HEK293 (cell line): ENCODE data around the gene GARRE1.

Source experiments
- KLF16 ChIP-seq: fragments of 450-650 bp; formaldehyde crosslinking; IDR thresholded peaks from 2 replicates; pipeline ENCODE4 v1.5.1; 2017; ENCODE audit warnings: missing biosample characterization, missing genetic modification characterization
- KLF8 ChIP-seq: fragments of 450-650 bp; formaldehyde crosslinking; IDR thresholded peaks from 2 replicates; pipeline ENCODE4 v1.5.1; 2016; ENCODE audit warnings: missing biosample characterization, missing genetic modification characterization
- REST ChIP-seq: fragments of 450-650 bp; formaldehyde crosslinking; IDR thresholded peaks from 2 replicates; pipeline ENCODE4 v1.5.1; 2016; ENCODE audit warnings: missing biosample characterization, missing genetic modification characterization
- SCRT1 ChIP-seq: fragments of 450-650 bp; formaldehyde crosslinking; IDR thresholded peaks from 2 replicates; pipeline ENCODE4 v1.5.1; 2016; ENCODE audit warnings: missing biosample characterization, missing genetic modification characterization, borderline replicate concordance
- ZBTB17 ChIP-seq: fragments of 450-650 bp; formaldehyde crosslinking; IDR thresholded peaks from 2 replicates; pipeline ENCODE4 v1.5.1; 2016; ENCODE audit warnings: missing biosample characterization, missing genetic modification characterization
- ZBTB26 ChIP-seq: fragments of 450-650 bp; formaldehyde crosslinking; optimal IDR thresholded peaks from 2 replicates; pipeline ENCODE3; 2016; ENCODE audit warnings: missing biosample characterization, mild to moderate bottlenecking, missing genetic modification characterization
- ZFP3 ChIP-seq: fragments of 450-650 bp; formaldehyde crosslinking; IDR thresholded peaks from 2 replicates; pipeline ENCODE4 v1.5.1; 2016; ENCODE audit warnings: low read depth, missing biosample characterization, missing genetic modification characterization
- ZNF169 ChIP-seq: fragments of 450-650 bp; formaldehyde crosslinking; IDR thresholded peaks from 2 replicates; pipeline ENCODE4 v1.5.1; 2016; ENCODE audit warnings: missing biosample characterization, missing genetic modification characterization
- ZNF184 ChIP-seq: fragments of 450-650 bp; IDR thresholded peaks from 2 replicates; pipeline ENCODE4 v1.5.1; 2018; ENCODE audit warnings: missing biosample characterization, mild to moderate bottlenecking, missing genetic modification characterization
- ZNF302 ChIP-seq: fragments of 450-650 bp; formaldehyde crosslinking; IDR thresholded peaks from 2 replicates; pipeline ENCODE4 v1.5.1; 2016; ENCODE audit warnings: missing biosample characterization, missing genetic modification characterization, low read depth
- ZNF529 ChIP-seq: fragments of 450-650 bp; formaldehyde crosslinking; IDR thresholded peaks from 2 replicates; pipeline ENCODE4 v1.5.1; 2017; ENCODE audit warnings: missing genetic modification characterization, missing biosample characterization; ENCODE audit not compliant: insufficient replicate concordance
- ZNF571 ChIP-seq: fragments of 450-650 bp; formaldehyde crosslinking; IDR thresholded peaks from 2 replicates; pipeline ENCODE4 v1.5.0; 2017; ENCODE audit warnings: missing biosample characterization, missing genetic modification characterization
- ZNF624 ChIP-seq: fragments of 450-650 bp; formaldehyde crosslinking; IDR thresholded peaks from 2 replicates; pipeline ENCODE4 v1.5.1; 2017; ENCODE audit warnings: missing biosample characterization, missing genetic modification characterization
- ZNF639 ChIP-seq: fragments of 450-650 bp; formaldehyde crosslinking; IDR thresholded peaks from 2 replicates; pipeline ENCODE4 v1.5.1; 2016; ENCODE audit warnings: missing biosample characterization, missing genetic modification characterization
- ZNF660 ChIP-seq: fragments of 450-650 bp; IDR thresholded peaks from 2 replicates; pipeline ENCODE4 v1.5.1; 2018; ENCODE audit warnings: missing biosample characterization, mild to moderate bottlenecking, missing genetic modification characterization
- ZNF670 ChIP-seq: fragments of 450-650 bp; formaldehyde crosslinking; IDR thresholded peaks from 2 replicates; pipeline ENCODE4 v1.5.1; 2016; ENCODE audit warnings: missing biosample characterization, missing genetic modification characterization, low read depth
- ZNF777 ChIP-seq: fragments of 450-650 bp; formaldehyde crosslinking; IDR thresholded peaks from 2 replicates; pipeline ENCODE4 v1.5.1; 2017; ENCODE audit warnings: missing biosample characterization, missing genetic modification characterization, borderline replicate concordance
- ZNF837 ChIP-seq: fragments of 450-650 bp; formaldehyde crosslinking; IDR thresholded peaks from 2 replicates; pipeline ENCODE4 v1.5.1; 2016; ENCODE audit warnings: missing biosample characterization, missing genetic modification characterization
- TF ChIP-seq, protein P1 (sequence below): fragments of 450-650 bp; formaldehyde crosslinking; IDR thresholded peaks from 2 replicates; pipeline ENCODE4 v1.5.1; 2016; ENCODE audit warnings: missing biosample characterization, missing genetic modification characterization
- TF ChIP-seq, protein P2 (sequence below): fragments of 450-650 bp; formaldehyde crosslinking; IDR thresholded peaks from 2 replicates; pipeline ENCODE4 v1.5.1; 2016; ENCODE audit warnings: missing biosample characterization, missing genetic modification characterization
- TF ChIP-seq, protein P3 (sequence below): fragments of 450-650 bp; formaldehyde crosslinking; IDR thresholded peaks from 2 replicates; pipeline ENCODE4 v1.5.1; 2017; ENCODE audit warnings: missing biosample characterization, missing genetic modification characterization
- TF ChIP-seq, protein P4 (sequence below): fragments of 450-650 bp; formaldehyde crosslinking; conservative IDR thresholded peaks from 2 replicates; pipeline ENCODE4 v1.5.1; 2016; ENCODE audit warnings: low read depth, missing biosample characterization, missing genetic modification characterization

Gene GARRE1

GRCh38 chr19:34214040-34214439, 40.3 kb upstream of the GARRE1 start (continued):
- TF ChIP-seq ZNF571 (tag by site-specific recombination) (no peak), ZNF777 (tag by site-specific recombination) (no peak), ZNF837 (tag by site-specific recombination) (no peak), ZNF169 (tag by site-specific recombination) (no peak), ZNF670 (tag by site-specific recombination) (no peak), ZNF660 (tag by site-specific recombination) (no peak), KLF8 (tag by site-specific recombination) (peak; percentile 33; the same call in 1 of the 2 replicates), SCRT1 (tag by site-specific recombination) (no peak), ZNF302 (tag by site-specific recombination) (0 out of 2 replicates have a peak, but pooled peaks have one; percentile 49), ZNF624 (tag by site-specific recombination) (no peak), ZNF639 (tag by site-specific recombination) (peak; percentile 79), ZNF184 (tag by site-specific recombination) (no peak), KLF16 (tag by site-specific recombination) (no peak), REST (tag by site-specific recombination) (peak; percentile 85), ZBTB26 (tag by site-specific recombination) (no peak), ZBTB17 (tag by site-specific recombination) (no peak), ZFP3 (0 out of 2 replicates have a peak, but pooled peaks have one; percentile 49), ZNF529 (tag by site-specific recombination) (no peak)
- TF ChIP-seq, protein P1, sequence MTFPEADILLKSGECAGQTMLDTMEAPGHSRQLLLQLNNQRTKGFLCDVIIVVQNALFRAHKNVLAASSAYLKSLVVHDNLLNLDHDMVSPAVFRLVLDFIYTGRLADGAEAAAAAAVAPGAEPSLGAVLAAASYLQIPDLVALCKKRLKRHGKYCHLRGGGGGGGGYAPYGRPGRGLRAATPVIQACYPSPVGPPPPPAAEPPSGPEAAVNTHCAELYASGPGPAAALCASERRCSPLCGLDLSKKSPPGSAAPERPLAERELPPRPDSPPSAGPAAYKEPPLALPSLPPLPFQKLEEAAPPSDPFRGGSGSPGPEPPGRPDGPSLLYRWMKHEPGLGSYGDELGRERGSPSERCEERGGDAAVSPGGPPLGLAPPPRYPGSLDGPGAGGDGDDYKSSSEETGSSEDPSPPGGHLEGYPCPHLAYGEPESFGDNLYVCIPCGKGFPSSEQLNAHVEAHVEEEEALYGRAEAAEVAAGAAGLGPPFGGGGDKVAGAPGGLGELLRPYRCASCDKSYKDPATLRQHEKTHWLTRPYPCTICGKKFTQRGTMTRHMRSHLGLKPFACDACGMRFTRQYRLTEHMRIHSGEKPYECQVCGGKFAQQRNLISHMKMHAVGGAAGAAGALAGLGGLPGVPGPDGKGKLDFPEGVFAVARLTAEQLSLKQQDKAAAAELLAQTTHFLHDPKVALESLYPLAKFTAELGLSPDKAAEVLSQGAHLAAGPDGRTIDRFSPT (tag by site-specific recombination), result no peak
- TF ChIP-seq, protein P2, sequence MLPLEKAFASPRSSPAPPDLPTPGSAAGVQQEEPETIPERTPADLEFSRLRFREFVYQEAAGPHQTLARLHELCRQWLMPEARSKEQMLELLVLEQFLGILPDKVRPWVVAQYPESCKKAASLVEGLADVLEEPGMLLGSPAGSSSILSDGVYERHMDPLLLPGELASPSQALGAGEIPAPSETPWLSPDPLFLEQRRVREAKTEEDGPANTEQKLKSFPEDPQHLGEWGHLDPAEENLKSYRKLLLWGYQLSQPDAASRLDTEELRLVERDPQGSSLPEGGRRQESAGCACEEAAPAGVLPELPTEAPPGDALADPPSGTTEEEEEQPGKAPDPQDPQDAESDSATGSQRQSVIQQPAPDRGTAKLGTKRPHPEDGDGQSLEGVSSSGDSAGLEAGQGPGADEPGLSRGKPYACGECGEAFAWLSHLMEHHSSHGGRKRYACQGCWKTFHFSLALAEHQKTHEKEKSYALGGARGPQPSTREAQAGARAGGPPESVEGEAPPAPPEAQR (tag by site-specific recombination), result no peak
- TF ChIP-seq, protein P3, sequence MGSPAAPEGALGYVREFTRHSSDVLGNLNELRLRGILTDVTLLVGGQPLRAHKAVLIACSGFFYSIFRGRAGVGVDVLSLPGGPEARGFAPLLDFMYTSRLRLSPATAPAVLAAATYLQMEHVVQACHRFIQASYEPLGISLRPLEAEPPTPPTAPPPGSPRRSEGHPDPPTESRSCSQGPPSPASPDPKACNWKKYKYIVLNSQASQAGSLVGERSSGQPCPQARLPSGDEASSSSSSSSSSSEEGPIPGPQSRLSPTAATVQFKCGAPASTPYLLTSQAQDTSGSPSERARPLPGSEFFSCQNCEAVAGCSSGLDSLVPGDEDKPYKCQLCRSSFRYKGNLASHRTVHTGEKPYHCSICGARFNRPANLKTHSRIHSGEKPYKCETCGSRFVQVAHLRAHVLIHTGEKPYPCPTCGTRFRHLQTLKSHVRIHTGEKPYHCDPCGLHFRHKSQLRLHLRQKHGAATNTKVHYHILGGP (tag by site-specific recombination), result no peak
- TF ChIP-seq, protein P4, sequence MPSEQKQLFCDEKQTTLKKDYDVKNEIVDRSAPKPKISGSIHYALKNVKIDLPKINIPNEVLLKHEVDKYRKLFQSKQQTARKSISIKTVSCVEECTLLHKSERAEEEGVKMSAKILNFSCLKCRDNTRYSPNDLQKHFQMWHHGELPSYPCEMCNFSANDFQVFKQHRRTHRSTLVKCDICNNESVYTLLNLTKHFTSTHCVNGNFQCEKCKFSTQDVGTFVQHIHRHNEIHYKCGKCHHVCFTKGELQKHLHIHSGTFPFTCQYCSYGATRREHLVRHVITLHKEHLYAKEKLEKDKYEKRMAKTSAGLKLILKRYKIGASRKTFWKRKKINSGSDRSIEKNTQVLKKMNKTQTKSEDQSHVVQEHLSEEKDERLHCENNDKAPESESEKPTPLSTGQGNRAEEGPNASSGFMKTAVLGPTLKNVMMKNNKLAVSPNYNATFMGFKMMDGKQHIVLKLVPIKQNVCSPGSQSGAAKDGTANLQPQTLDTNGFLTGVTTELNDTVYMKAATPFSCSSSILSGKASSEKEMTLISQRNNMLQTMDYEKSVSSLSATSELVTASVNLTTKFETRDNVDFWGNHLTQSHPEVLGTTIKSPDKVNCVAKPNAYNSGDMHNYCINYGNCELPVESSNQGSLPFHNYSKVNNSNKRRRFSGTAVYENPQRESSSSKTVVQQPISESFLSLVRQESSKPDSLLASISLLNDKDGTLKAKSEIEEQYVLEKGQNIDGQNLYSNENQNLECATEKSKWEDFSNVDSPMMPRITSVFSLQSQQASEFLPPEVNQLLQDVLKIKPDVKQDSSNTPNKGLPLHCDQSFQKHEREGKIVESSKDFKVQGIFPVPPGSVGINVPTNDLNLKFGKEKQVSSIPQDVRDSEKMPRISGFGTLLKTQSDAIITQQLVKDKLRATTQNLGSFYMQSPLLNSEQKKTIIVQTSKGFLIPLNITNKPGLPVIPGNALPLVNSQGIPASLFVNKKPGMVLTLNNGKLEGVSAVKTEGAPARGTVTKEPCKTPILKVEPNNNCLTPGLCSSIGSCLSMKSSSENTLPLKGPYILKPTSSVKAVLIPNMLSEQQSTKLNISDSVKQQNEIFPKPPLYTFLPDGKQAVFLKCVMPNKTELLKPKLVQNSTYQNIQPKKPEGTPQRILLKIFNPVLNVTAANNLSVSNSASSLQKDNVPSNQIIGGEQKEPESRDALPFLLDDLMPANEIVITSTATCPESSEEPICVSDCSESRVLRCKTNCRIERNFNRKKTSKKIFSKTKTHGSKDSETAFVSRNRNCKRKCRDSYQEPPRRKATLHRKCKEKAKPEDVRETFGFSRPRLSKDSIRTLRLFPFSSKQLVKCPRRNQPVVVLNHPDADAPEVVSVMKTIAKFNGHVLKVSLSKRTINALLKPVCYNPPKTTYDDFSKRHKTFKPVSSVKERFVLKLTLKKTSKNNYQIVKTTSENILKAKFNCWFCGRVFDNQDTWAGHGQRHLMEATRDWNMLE (tag by site-specific recombination), result peak; percentile 96
